Measurements from ENCODE around the gene VPS13D.

- TF ChIP-seq CTCF (IDR thresholded peaks at IDR 0.05; ENCODE audit: low read depth, low read length) (no peak), MYC (IDR thresholded peaks at IDR 0.05; ENCODE audit: low read depth, low read length) (no peak), POLR2A (IDR thresholded peaks at IDR 0.05; ENCODE audit: extremely low read depth, insufficient read length) (no peak), MAX (IDR thresholded peaks at IDR 0.05; ENCODE audit: low read depth, low read length) (no peak)
These were observed 85.3 kb downstream of the VPS13D start for GRCh38 chr1:12315146-12315545.
